Lower leg skin (tissue), 4 donors: ENCODE results near the gene ERC1. TPM values are rescaled to one million over a fixed set of nuclear protein-coding genes. Genes with fewer than 3 reads are reported as not detected.

Experiments used
- DNase-seq, 2 donors: peaks; one replicate each; pipeline ENCODE4 v3.0.0-alpha.2; 2019; ENCODE audit warnings: low spot score in 2 of 2
- H3K4me3 ChIP-seq: fragments of 200-600 bp; sonication (generic); 2 replicates; pipeline ENCODE4 v1.5.1; 2017; ENCODE audit warnings: mild to moderate bottlenecking, low read depth; ENCODE audit not compliant: poor library complexity, severe bottlenecking
- CTCF ChIP-seq, 3 donors: fragments of 450-650 bp; IDR thresholded peaks; one replicate each; pipeline ENCODE4 v1.5.1; 2016; ENCODE audit warnings: antibody characterized with exemption in 3 of 3, mild to moderate bottlenecking in 3 of 3, moderate library complexity in 2 of 3
- POLR2A ChIP-seq, 2 donors: fragments of 450-650 bp; IDR thresholded peaks; one replicate each; pipeline ENCODE4 v1.6.1; 2016 to 2017; ENCODE audit warnings: antibody characterized with exemption in 2 of 2, mild to moderate bottlenecking in 1 of 2, moderate library complexity in 1 of 2
- WGBS, 2 donors: methylation state at CpG; one replicate each; pipeline ENCODE4 v1.1.5; 2018; 5-methylcytosine and 5-hydroxymethylcytosine counted together
- intact Hi-C: fragments of 100-400 bp; cut with DNase I; formaldehyde crosslinking; loops from one replicate; pipeline ENCODE4 v1.15.0; 2023; ENCODE audit warnings: low total_unique reads
- total RNA-seq, 4 donors: library from RNA; depleted of rRNA; stranded (reverse); fragments of >200 nt; gene quantifications; one replicate each; pipeline ENCODE4 v1.1.0, GENCODE V29; 2016

The ERC1 gene
- total RNA-seq, 4 donors from 2014 or later: 22.1 to 42.7 (median 29.7) TPM

GRCh38 chr12:1533602-1534304, 542.7 kb downstream of the ERC1 start:
- DNase-seq: peak in 1 of 2 donors; percentile 77
- WGBS, 2 donors: 60% methylated on average over 16 of the region's 16 CpGs
- TF ChIP-seq POLR2A (IDR thresholded peaks at IDR 0.05) (no peak), CTCF (IDR thresholded peaks at IDR 0.05) (no peak)
- intact Hi-C loops: no loop called here
- no peak overlapping the region for H3K4me3 ChIP-seq

GRCh38 chr12:1534748-1535147, 543.7 kb downstream of the ERC1 start:
- intact Hi-C loops: no loop called here
- WGBS, 2 donors: 74 to 92% methylated on average over 2 to 3 of the region's 3 CpGs
- no peak for TF ChIP-seq POLR2A (IDR thresholded peaks at IDR 0.05)
- TF ChIP-seq CTCF (IDR thresholded peaks at IDR 0.05): no peak
- no peak overlapping the region for H3K4me3 ChIP-seq
- DNase-seq: peak in 1 of 2 donors; percentile 45

- no peak for TF ChIP-seq POLR2A (IDR thresholded peaks at IDR 0.05)
- no peak for TF ChIP-seq CTCF (IDR thresholded peaks at IDR 0.05)
- no peak overlapping the region for H3K4me3 ChIP-seq
- WGBS, 2 donors: 83 to 85% methylated on average over 4 of the region's 4 CpGs
- peak in 1 of 2 donors; percentile 29 for DNase-seq
- intact Hi-C loops: no loop called here
Measured at GRCh38 chr12:1536817-1537216, 545.8 kb downstream of the ERC1 start.

- no peak for TF ChIP-seq CTCF (IDR thresholded peaks at IDR 0.05)
- no peak for TF ChIP-seq POLR2A (IDR thresholded peaks at IDR 0.05)
- H3K4me3 ChIP-seq: no peak overlapping the region
- no peak for DNase-seq
- intact Hi-C loops: no loop called here
- 85 to 90% methylated on average over 11 of the region's 11 CpGs for WGBS, 2 donors
Measured at GRCh38 chr12:1539135-1539534, 548.1 kb downstream of the ERC1 start.

GRCh38 chr12:1540690-1541089, 549.7 kb downstream of the ERC1 start:
- 53 to 65% methylated on average over 6 of the region's 6 CpGs for whole genome bisulfite sequencing, 2 donors
- no peak overlapping the region for H3K4me3 ChIP-seq
- no peak for DNase-seq
- intact Hi-C loops: no loop called here
- TF ChIP-seq CTCF (IDR thresholded peaks at IDR 0.05) (no peak), POLR2A (IDR thresholded peaks at IDR 0.05) (no peak)

- DNase-seq: no peak
- intact Hi-C loops: no loop called here
- TF ChIP-seq POLR2A (IDR thresholded peaks at IDR 0.05) (no peak), CTCF (IDR thresholded peaks at IDR 0.05) (no peak)
- no peak overlapping the region for H3K4me3 ChIP-seq
- 91 to 95% methylated on average over 7 of the region's 7 CpGs for WGBS, 2 donors
Measured at GRCh38 chr12:1542599-1542998, 551.6 kb downstream of the ERC1 start.
